ENCODE data around the gene ESR1.
"Not testable (repeated sequence)": the region's sequence is repeated elsewhere in the genome, so short reads cannot be mapped to it uniquely, and the experiment has no call there.

Gene ESR1

GRCh38 chr6:151899221-151899620 lies 91.7 kb downstream of the ESR1 start:
- not testable (repeated sequence) for DNase-seq (ENCODE audit: low read depth)

GRCh38 chr6:151899796-151900195 lies 92.3 kb downstream of the ESR1 start:
- DNase-seq (ENCODE audit: low read depth) = not testable (repeated sequence)

DNA sequence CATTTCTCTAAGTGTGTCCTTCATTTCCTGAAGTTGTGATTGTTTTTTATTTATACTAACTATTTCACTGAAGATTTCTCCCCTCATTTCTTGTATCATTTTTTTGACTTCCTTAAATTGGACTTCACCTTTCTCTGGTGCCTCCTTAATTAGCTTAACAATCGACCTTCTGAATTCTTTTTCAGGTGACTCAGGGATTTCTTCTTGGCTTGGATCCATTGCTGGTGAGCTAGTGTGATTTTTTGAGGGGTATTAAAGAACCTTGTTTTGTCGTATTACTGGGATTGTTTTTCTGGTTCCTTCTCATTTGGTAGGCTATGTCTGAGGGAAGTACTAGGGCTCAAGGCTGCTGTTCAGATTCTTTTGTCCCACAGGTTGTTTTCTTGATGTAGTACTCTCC lies 92.8 kb downstream of the ESR1 start:
- no peak for DNase-seq (ENCODE audit: low read depth)

DNA sequence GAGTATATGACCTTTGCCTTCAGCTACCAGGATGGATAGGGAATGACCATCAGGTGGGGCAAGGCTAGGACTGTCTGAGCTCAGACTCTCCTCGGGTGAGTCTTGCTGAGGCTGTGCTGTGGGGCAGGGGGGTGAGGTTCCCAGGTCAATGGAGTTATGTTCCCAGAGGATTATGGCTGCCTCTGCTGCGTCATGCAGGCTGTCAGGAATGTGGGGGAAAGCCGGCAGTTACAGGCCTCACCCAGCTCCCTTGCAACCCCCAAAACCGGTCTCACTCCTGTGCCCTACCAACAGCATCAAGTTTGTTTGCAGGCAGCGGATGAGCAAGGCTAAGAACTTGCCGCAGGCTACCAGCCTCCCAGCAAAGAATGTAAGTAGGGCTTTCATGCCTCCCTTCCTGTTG lies 93.5 kb downstream of the ESR1 start:
- no peak for DNase-seq (ENCODE audit: low read depth)

- DNase-seq (ENCODE audit: low read depth) = no peak
Measured at GRCh38 chr6:151904631-151905030, 97.1 kb downstream of the ESR1 start.

GRCh38 chr6:151905072-151905471 lies 97.6 kb downstream of the ESR1 start:
- DNase-seq (ENCODE audit: low read depth) = no peak

DNA sequence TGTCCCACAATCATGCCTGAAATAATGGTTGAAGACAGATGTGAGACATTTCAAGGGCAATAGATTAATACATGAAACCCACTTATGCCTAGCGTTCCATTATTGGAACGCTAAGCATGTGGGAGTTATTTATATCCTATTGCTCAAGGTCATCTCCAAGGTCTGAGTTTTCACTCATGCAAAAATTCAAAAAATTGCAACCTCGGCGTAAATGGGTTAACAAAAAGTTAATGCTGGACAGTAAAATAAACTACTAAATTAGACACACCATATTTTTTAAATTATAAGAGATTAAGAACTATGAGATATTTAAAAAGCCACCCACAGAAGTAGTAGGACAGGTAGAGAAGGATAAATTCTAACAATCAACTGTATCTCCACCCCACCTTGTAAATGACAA lies 98.4 kb downstream of the ESR1 start:
- DNase-seq (ENCODE audit: low read depth) = no peak

GRCh38 chr6:151911401-151911800 lies 103.9 kb downstream of the ESR1 start:
- DNase-seq (ENCODE audit: low read depth) = no peak

DNA sequence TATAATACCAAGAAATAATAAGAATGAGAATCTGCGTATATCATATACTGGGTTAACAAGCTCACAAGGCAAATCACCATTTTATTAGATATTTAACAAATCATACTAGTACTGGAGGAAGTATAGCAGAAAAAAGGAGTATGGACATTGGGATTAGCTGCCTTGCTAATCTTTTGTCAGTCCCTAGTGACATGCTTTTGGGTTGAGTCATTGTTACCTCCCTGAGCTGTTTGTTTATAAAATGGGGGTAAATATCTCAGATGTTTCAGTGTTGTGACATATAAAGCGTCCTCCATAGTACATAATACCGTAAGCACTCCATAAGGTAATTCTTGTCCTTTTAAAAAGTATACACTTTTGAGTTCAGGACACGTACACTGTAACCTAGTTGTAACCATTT lies 107.0 kb downstream of the ESR1 start:
- DNase-seq (ENCODE audit: low read depth) = no peak

DNA sequence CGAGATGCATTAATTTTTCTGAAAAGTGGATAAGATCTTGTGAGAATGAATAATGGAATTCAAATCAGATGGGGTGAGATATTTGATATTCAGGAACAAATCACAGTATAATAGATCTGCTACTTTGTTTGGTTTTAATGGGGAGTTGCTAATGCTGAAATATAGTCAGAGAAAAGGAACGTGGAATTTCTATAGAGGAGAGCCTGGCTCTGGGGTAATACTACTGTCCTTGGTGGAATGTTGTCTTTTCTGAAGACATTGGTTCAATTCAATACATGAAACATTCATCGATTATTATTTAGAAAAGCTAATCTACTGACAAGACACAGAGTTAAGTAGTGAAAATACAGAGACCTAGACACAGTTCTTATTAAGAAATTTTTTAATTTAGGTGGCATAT lies 108.6 kb downstream of the ESR1 start:
- DNase-seq (ENCODE audit: low read depth) = no peak

DNA sequence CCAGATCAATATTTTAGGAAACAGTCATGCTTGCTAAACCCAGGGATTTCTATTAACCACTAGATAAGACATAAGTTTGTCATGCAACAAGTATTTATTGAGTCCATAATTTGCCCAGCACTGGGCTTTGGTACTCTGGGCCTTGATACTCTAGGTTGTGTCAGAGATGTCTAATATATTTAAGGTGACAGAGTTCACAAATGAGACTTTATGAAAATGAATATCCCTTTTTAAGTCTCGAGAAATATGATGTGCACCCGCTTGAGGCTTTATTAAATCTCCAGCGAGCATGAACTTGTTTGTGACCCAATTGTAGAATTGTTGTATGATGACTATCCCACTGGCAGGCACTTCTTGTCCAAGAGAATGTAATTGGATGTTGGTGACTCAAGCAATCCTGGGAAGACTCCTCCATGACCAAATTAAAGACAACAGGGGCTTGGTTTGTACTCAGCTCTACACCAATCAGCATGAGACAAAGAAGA lies 109.2 kb downstream of the ESR1 start:
- DNase-seq (ENCODE audit: low read depth) = no peak

GRCh38 chr6:151917531-151918329 lies 110.2 kb downstream of the ESR1 start:
- DNase-seq (ENCODE audit: low read depth) = no peak

GRCh38 chr6:151940307-151940706 lies 132.8 kb downstream of the ESR1 start:
- DNase-seq (ENCODE audit: low read depth) = no peak

- no peak for DNase-seq (ENCODE audit: low read depth)
Measured at GRCh38 chr6:151948002-151948743, 140.7 kb downstream of the ESR1 start.

DNA sequence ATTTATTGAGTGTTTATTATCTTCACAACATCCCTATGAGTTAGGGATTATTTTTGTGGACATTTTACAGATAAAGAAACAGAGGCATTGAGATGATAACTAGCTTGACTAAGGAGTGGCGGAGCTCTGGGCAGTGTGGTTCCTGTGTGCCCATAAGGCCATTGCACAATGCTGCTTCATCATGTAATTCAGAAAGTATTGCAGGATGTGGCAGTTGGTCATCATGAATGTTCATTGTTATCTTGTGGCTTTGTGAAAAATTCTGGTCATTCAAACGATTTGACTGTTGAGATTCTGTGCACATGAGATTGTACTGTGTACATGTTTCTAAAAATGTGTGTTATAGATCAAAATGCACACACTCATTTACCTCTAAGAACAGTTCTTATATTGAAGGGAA lies 150.8 kb downstream of the ESR1 start:
- no peak for DNase-seq (ENCODE audit: low read depth)

GRCh38 chr6:151959086-151959485 lies 151.6 kb downstream of the ESR1 start:
- DNase-seq (ENCODE audit: low read depth) = no peak

DNA sequence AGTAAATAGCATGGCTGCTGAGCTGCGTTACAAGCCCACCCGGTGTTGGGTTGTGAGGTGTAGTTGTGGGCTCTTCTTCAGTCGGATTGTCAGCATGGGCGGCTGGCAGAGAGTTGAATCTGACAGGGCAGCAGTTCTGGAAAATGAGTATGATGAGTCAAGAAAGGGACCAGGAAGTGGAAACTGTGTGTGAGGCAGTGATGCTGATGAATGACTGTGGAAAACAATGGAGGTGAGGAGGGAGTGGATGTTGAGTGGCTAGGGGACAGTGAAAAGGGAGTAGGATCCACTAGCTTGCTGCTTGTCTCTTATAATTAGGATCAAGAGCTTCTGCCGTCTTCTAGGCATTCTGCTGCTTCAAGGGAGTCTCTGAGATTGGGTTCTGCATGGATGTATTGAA lies 154.3 kb downstream of the ESR1 start:
- DNase-seq (ENCODE audit: low read depth) = no peak

- DNase-seq (ENCODE audit: low read depth) = no peak
Measured at GRCh38 chr6:151962246-151962846, 154.9 kb downstream of the ESR1 start.

GRCh38 chr6:151963001-151963400 lies 155.5 kb downstream of the ESR1 start:
- DNase-seq (ENCODE audit: low read depth) = no peak

GRCh38 chr6:151964412-151964811 lies 156.9 kb downstream of the ESR1 start:
- not testable (repeated sequence) for DNase-seq (ENCODE audit: low read depth)

DNA sequence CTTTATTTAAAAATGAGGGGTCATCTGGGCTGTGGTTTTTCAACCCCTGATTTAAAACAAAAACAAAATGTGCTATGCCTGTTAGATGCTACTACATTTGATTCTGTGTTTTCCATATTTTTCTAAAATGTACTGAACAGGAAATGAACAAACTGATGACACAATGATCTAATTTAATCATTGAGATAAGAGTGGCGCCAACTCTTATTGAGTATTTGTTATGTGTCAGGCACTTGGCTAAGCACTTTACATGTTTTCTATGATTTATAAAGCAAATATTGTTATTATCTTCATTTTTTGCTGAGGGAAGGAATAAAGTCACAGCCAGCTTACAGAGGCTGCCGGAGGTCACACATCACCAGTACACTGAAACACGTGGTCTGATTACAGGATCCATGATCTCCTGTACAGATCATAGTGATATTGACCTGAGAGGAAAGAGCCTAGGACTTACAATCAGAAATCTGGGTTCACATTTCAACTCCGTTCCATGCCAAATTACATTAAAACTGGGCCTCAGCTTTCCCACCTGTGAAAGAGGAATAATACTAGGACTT lies 166.7 kb downstream of the ESR1 start:
- DNase-seq (ENCODE audit: low read depth) = no peak

DNA sequence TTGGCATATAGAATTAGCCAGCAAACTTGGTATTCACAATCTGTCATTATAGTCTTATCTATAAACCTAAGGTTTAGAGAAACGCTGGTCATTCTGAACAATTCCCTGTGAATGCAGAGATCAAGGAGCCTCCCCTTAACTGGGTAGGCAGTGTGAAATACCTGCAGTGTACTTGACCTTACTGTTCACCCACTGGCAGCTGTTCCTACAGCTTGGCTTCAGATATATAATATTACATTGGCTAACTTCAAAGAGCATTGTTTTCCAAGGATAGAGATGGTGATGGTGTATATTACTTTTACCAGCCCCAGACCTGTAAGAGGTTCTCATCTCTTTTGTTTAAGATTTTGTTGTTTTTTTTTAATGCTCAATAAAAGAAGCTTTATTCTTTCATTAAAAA lies 168.3 kb downstream of the ESR1 start:
- no peak for DNase-seq (ENCODE audit: low read depth)

DNA sequence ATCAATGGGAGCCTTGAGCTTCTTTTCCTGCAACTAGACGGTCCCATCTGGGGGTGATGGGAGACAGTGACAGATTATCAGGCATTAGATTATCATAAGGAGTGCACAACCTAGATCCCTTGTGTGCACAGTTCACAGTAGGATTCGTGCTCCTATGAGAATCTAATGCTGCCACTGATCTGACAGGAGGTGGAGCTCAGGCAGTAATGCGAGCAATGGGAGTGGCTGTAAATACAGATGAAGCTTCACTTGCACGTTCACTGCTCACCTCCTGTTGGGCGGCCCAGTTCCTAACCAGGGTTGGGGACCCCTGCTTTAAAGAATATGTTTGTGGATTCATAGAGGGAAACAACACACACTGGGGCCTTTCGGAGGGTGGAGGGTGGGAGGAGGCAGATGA lies 180.7 kb downstream of the ESR1 start:
- not testable (repeated sequence) for DNase-seq (ENCODE audit: low read depth)

All from stimulated activated CD8-positive, alpha-beta memory T cell treated with anti-CD3 and anti-CD28 coated beads, Interleukin-15, amount 100 ng/mL, for 24 hours (primary cell).